ENCODE data around the gene RIMKLB.
"Not testable (repeated sequence)": the region's sequence is repeated elsewhere in the genome, so short reads cannot be mapped to it uniquely, and the experiment has no call there.

GRCh38 chr12:8787206-8787605, 89.4 kb downstream of the RIMKLB start:
- TF ChIP-seq CTCF (IDR thresholded peaks at IDR 0.05; ENCODE audit: low read length); EZH2 (IDR thresholded peaks at IDR 0.05; ENCODE audit: borderline replicate concordance, low read length): not testable (repeated sequence)
